Colonic mucosa (tissue), 4 donors: ENCODE data around the gene GABBR2. TPM values are rescaled to one million over a fixed set of nuclear protein-coding genes. Genes with fewer than 3 reads are reported as not detected.
A peak's percentile ranks its signal among the peaks of the same experiment; 100 is the strongest.
"Not testable (repeated sequence)": the region's sequence is repeated elsewhere in the genome, so short reads cannot be mapped to it uniquely, and the experiment has no call there.

ENCODE experiments used
- DNase-seq: peaks from one replicate; pipeline ENCODE4 v3.0.0-alpha.2; 2020
- H3K27ac ChIP-seq: fragments of 200-600 bp; one replicate; pipeline ENCODE4 v1.8.0; 2021
- H3K27me3 ChIP-seq: fragments of 200-600 bp; one replicate; pipeline ENCODE4 v1.8.0; 2021
- H3K36me3 ChIP-seq: fragments of 200-600 bp; one replicate; pipeline ENCODE4 v1.8.0; 2021
- H3K4me1 ChIP-seq: fragments of 200-600 bp; one replicate; pipeline ENCODE4 v1.8.0; 2021; ENCODE audit warnings: mild to moderate bottlenecking
- H3K4me3 ChIP-seq: fragments of 200-600 bp; one replicate; pipeline ENCODE4 v1.8.0; 2021
- H3K9ac ChIP-seq, 2 donors: one replicate each; pipeline ENCODE4 v1.7.0; 2013; ENCODE audit warnings: control low read depth in 2 of 2, low read depth in 2 of 2, low read length in 2 of 2
- H3K9me3 ChIP-seq: fragments of 200-600 bp; one replicate; pipeline ENCODE4 v1.8.0; 2021
- CTCF ChIP-seq: fragments of 200-600 bp; IDR thresholded peaks from one replicate; pipeline ENCODE4 v1.8.0; 2022; ENCODE audit warnings: antibody characterized with exemption, mild to moderate bottlenecking
- intact Hi-C: fragments of 100-400 bp; cut with DNase I; formaldehyde crosslinking; loops from one replicate; pipeline ENCODE4 v1.14.1; 2022
- total RNA-seq, 2 donors: library from RNA; stranded (reverse); fragmentation: NEBNext Ultra II Directional in 1 of 2; extraction: Animal tissue kit (Norgen Biotek cat#: 25700) in 1 of 2; gene quantifications; one replicate each; pipeline ENCODE4 v1.2.1, GENCODE V29; 2021
- donor health status: healthy.
- donor health status: DM: no; HTN: no; CAD: no.
- donor health status: DM: no; HTN: no; CAD: no.

Gene GABBR2
- total RNA-seq, 2 donors from 2014 or later: 0.05 TPM; not detected in 1

GRCh38 chr9:98516205-98516896, 192.4 kb downstream of the GABBR2 start:
- intact Hi-C loops: no loop called here
- no peaks in the 10 kb centered on the region for H3K9me3 ChIP-seq
- no peak for DNase-seq
- no peaks in the 10 kb centered on the region for H3K4me1 ChIP-seq
- H3K27me3 ChIP-seq: no peaks in the 10 kb centered on the region
- TF ChIP-seq CTCF: no peak
- H3K9ac ChIP-seq: no peak overlapping the region
- H3K36me3 ChIP-seq: no peaks in the 10 kb centered on the region
- no peak overlapping the region for H3K4me3 ChIP-seq
- H3K27ac ChIP-seq: no peak overlapping the region

- intact Hi-C loops: no loop called here
- no peaks in the 10 kb centered on the region for H3K4me1 ChIP-seq
- no peak for TF ChIP-seq CTCF
- no peak for DNase-seq
- no peak overlapping the region for H3K4me3 ChIP-seq
- H3K27ac ChIP-seq: no peak overlapping the region
- no peaks in the 10 kb centered on the region for H3K27me3 ChIP-seq
- H3K9ac ChIP-seq: no peak overlapping the region
- H3K9me3 ChIP-seq: no peaks in the 10 kb centered on the region
- H3K36me3 ChIP-seq: no peaks in the 10 kb centered on the region
Measured at GRCh38 chr9:98515506-98516204, 193.1 kb downstream of the GABBR2 start.

- TF ChIP-seq CTCF: no peak
- Histone ChIP-seq H3K27ac (no peak overlapping the region), H3K27me3 (no peaks in the 10 kb centered on the region), H3K9me3 (no peaks in the 10 kb centered on the region), H3K4me3 (no peak overlapping the region), H3K4me1 (no peaks in the 10 kb centered on the region), H3K9ac (no peak overlapping the region), H3K36me3 (no peaks in the 10 kb centered on the region)
- DNase-seq: no peak
- intact Hi-C loops: no loop called here
Measured at GRCh38 chr9:98514841-98515240, 193.9 kb downstream of the GABBR2 start.

GRCh38 chr9:98508217-98508919, 200.4 kb downstream of the GABBR2 start:
- H3K4me3 ChIP-seq, H3K36me3 ChIP-seq, H3K9me3 ChIP-seq, H3K4me1 ChIP-seq, intact Hi-C loops, H3K27ac ChIP-seq, H3K27me3 ChIP-seq, H3K9ac ChIP-seq: not testable (repeated sequence)
- DNase-seq: peak; percentile 6

GRCh38 chr9:98506422-98507054, 202.2 kb downstream of the GABBR2 start:
- Histone ChIP-seq H3K27ac (no peak overlapping the region), H3K9ac (no peak overlapping the region), H3K36me3 (no peaks in the 10 kb centered on the region), H3K4me1 (no peaks in the 10 kb centered on the region), H3K9me3 (no peaks in the 10 kb centered on the region), H3K4me3 (no peak overlapping the region), H3K27me3 (no peaks in the 10 kb centered on the region)
- no peak for TF ChIP-seq CTCF
- intact Hi-C loops: no loop called here
- DNase-seq: peak; percentile 10
